Activated naive CD8-positive, alpha-beta T cell treated with anti-CD3 and anti-CD28 coated beads, Interleukin-2, amount 50 U/mL, for 24 hours (primary cell): Measurements from ENCODE around the gene KCNMB3.
"Not testable (repeated sequence)": the region's sequence is repeated elsewhere in the genome, so short reads cannot be mapped to it uniquely, and the experiment has no call there.

ENCODE experiments used
- ATAC-seq: fragments of 150-1000 bp; cut with Tn5 transposase; one replicate; pipeline ENCODE4 v1.10.0; 2021
- DNase-seq: peaks from one replicate; pipeline ENCODE4 v3.0.0; 2021
- H3K27ac Mint-ChIP-seq: one replicate; pipeline ENCODE4 v1.8.0; 2021; ENCODE audit warnings: mild to moderate bottlenecking, mixed read lengths
- H3K27me3 Mint-ChIP-seq: one replicate; pipeline ENCODE4 v1.8.0; 2021; ENCODE audit warnings: mixed read lengths
- H3K36me3 Mint-ChIP-seq: one replicate; pipeline ENCODE4 v1.8.0; 2021; ENCODE audit warnings: low read depth, mixed read lengths
- H3K4me1 Mint-ChIP-seq: one replicate; pipeline ENCODE4 v1.8.0; 2021; ENCODE audit warnings: mixed read lengths
- H3K4me3 Mint-ChIP-seq: one replicate; pipeline ENCODE4 v1.8.0; 2021; ENCODE audit warnings: mild to moderate bottlenecking, moderate library complexity, mixed read lengths
- H3K9me3 Mint-ChIP-seq: one replicate; pipeline ENCODE4 v1.8.0; 2021; ENCODE audit warnings: mixed read lengths

KCNMB3 gene

DNA sequence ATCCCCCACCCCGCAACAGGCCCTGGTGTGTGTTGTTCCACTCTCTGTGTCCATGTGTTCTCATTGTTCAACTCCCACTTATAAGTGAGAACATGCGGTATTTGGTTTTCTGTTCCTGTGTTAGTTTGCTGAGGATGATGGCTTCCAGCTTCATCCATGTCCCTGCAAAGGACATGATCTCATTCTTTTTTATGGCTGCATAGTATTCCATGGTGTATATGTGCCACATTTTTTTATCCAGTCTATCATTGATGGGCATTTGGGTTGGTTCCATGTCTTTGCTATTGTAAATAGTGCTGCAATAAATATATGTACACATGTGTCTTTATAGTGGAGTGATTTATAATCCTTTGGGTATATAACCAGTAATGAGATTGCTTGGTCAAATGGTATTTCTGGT, 23.5 kb upstream of the KCNMB3 start:
- DNase-seq, H3K27ac Mint-ChIP-seq, H3K27me3 Mint-ChIP-seq, H3K9me3 Mint-ChIP-seq, H3K4me1 Mint-ChIP-seq, H3K36me3 Mint-ChIP-seq, ATAC-seq, H3K4me3 Mint-ChIP-seq: not testable (repeated sequence)

DNA sequence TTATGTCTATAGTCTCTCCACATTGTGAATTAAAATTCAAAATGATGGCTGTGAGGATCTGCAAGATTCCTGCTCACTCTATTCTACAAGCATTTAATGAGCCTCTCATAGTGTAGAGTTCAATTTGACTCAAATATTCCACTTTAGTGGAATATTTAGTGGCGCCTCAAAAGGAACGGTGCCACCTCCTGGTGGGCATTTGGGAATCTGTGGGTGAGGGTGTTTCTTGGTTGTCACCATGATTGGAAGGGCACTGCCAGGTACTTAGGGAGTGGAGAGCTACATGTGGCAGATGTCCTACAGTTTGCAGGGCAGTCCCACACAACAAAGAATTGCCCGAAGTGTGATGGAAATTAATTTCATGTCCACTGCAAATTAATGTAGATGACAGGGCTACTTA, 21.5 kb upstream of the KCNMB3 start:
- no peak overlapping the region for H3K4me3 Mint-ChIP-seq
- ATAC-seq (no peak), DNase-seq (no peak)
- H3K27me3 Mint-ChIP-seq, result no peaks in the 10 kb centered on the region
- H3K27ac Mint-ChIP-seq, result peak overlapping the region; percentile 15
- no peaks in the 10 kb centered on the region for H3K36me3 Mint-ChIP-seq
- H3K9me3 Mint-ChIP-seq, result no peaks in the 10 kb centered on the region
- H3K4me1 Mint-ChIP-seq, result no peaks in the 10 kb centered on the region

- no peak overlapping the region for H3K4me3 Mint-ChIP-seq
- no peaks in the 10 kb centered on the region for H3K36me3 Mint-ChIP-seq
- H3K4me1 Mint-ChIP-seq, result peaks cover 6% of the 10 kb centered on the region
- no peaks in the 10 kb centered on the region for H3K9me3 Mint-ChIP-seq
- DNase-seq, result no peak
- H3K27me3 Mint-ChIP-seq, result peaks cover 1% of the 10 kb centered on the region
- ATAC-seq, result no peak
- H3K27ac Mint-ChIP-seq, result no peak overlapping the region
Measured at GRCh38 chr3:179269152-179269707, 18.3 kb upstream of the KCNMB3 start.

GRCh38 chr3:179268400-179269051, 17.6 kb upstream of the KCNMB3 start:
- Mint-ChIP-seq H3K27me3 (peaks cover 1% of the 10 kb centered on the region), H3K4me1 (peaks cover 6% of the 10 kb centered on the region), H3K27ac (no peak overlapping the region), H3K4me3 (no peak overlapping the region), H3K9me3 (no peaks in the 10 kb centered on the region), H3K36me3 (no peaks in the 10 kb centered on the region)
- ATAC-seq (no peak), DNase-seq (no peak)

GRCh38 chr3:179266701-179267211, 15.8 kb upstream of the KCNMB3 start:
- peaks cover 12% of the 10 kb centered on the region for H3K4me1 Mint-ChIP-seq
- no peaks in the 10 kb centered on the region for H3K9me3 Mint-ChIP-seq
- H3K27ac Mint-ChIP-seq, result no peak overlapping the region
- no peak overlapping the region for H3K4me3 Mint-ChIP-seq
- no peak for DNase-seq
- H3K27me3 Mint-ChIP-seq, result peaks cover 1% of the 10 kb centered on the region
- no peaks in the 10 kb centered on the region for H3K36me3 Mint-ChIP-seq
- ATAC-seq, result no peak

DNA sequence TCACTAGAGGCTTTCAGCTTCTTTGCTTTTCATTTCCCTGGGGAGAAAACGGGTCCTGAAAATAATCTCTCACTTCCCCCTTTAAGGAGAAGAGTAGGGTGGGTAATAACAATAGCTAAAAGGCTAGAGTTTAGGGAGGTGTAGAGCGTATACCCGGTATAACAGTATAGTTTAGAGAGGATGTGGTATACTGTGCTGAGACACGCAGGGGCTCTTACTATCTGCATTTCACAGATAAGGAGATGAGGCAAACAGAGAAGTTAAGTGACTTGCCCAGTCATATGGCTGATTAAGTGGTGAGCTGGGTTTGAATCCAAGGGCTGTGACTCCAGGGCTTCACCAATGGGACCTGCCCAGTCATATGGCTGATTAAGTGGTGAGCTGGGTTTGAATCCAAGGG, 15.0 kb upstream of the KCNMB3 start:
- Mint-ChIP-seq H3K4me1 (peaks cover 17% of the 10 kb centered on the region), H3K36me3 (no peaks in the 10 kb centered on the region), H3K27ac (no peak overlapping the region), H3K9me3 (no peaks in the 10 kb centered on the region), H3K4me3 (no peak overlapping the region), H3K27me3 (peaks cover 1% of the 10 kb centered on the region)
- ATAC-seq, result peak; percentile 32
- DNase-seq, result no peak

DNA sequence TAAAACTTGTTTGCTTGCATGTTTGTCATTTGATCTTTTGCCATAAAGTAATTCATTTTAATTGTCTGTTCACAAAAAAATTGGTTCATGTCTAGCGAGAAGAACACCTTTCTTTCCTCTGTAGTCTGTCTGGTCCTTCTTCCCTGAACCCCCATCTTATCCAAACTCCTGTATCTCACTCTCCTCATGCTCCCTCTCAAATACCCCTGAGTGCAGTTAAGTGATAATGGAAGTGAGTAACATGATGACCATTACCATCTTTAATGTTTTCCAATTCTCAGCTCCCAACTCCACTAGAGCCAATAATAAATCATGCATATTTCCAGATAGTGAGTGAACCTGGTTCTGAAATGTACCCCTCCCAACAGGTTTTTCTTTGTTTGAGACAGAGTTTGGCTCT, 14.2 kb upstream of the KCNMB3 start:
- H3K27ac Mint-ChIP-seq, result no peak overlapping the region

DNA sequence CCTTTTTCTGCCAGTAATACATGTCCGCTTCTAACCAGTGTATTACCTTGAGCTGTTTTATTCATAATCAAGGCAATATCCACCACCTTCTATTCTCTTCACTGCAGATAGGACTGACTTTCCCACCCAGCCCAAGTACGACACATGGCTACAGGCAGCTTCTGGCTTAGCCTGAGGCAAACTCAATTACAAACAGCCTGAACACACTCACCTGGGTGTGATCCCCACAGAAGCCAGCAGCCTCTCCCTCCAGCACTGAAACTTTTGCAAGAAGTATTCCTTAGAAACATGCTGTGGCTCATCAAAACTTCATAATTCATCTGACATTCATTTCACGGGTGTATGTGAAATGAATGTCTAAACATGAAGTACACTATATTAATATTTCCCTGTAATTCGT, 13.5 kb upstream of the KCNMB3 start:
- no peak for ATAC-seq
- peaks cover 4% of the 10 kb centered on the region for H3K9me3 Mint-ChIP-seq
- no peak for DNase-seq
- no peak overlapping the region for H3K27ac Mint-ChIP-seq
- H3K4me3 Mint-ChIP-seq, result no peak overlapping the region
- peaks cover 1% of the 10 kb centered on the region for H3K27me3 Mint-ChIP-seq
- H3K36me3 Mint-ChIP-seq, result no peaks in the 10 kb centered on the region
- H3K4me1 Mint-ChIP-seq, result peaks cover 29% of the 10 kb centered on the region

More for the DNA sequence above, 14.2 kb upstream of the KCNMB3 start:
- H3K4me1 Mint-ChIP-seq, result peaks cover 25% of the 10 kb centered on the region
- ATAC-seq, result no peak
- H3K9me3 Mint-ChIP-seq, result peaks cover 4% of the 10 kb centered on the region
- H3K36me3 Mint-ChIP-seq, result no peaks in the 10 kb centered on the region
- DNase-seq, result no peak
- no peak overlapping the region for H3K4me3 Mint-ChIP-seq
- peaks cover 1% of the 10 kb centered on the region for H3K27me3 Mint-ChIP-seq

- ATAC-seq, result no peak
- H3K9me3 Mint-ChIP-seq, result peaks cover 4% of the 10 kb centered on the region
- no peaks in the 10 kb centered on the region for H3K36me3 Mint-ChIP-seq
- DNase-seq, result no peak
- peaks cover 1% of the 10 kb centered on the region for H3K27me3 Mint-ChIP-seq
- peaks cover 29% of the 10 kb centered on the region for H3K4me1 Mint-ChIP-seq
- H3K27ac Mint-ChIP-seq, result no peak overlapping the region
- no peak overlapping the region for H3K4me3 Mint-ChIP-seq
Measured at GRCh38 chr3:179263134-179263533, 12.2 kb upstream of the KCNMB3 start.

DNA sequence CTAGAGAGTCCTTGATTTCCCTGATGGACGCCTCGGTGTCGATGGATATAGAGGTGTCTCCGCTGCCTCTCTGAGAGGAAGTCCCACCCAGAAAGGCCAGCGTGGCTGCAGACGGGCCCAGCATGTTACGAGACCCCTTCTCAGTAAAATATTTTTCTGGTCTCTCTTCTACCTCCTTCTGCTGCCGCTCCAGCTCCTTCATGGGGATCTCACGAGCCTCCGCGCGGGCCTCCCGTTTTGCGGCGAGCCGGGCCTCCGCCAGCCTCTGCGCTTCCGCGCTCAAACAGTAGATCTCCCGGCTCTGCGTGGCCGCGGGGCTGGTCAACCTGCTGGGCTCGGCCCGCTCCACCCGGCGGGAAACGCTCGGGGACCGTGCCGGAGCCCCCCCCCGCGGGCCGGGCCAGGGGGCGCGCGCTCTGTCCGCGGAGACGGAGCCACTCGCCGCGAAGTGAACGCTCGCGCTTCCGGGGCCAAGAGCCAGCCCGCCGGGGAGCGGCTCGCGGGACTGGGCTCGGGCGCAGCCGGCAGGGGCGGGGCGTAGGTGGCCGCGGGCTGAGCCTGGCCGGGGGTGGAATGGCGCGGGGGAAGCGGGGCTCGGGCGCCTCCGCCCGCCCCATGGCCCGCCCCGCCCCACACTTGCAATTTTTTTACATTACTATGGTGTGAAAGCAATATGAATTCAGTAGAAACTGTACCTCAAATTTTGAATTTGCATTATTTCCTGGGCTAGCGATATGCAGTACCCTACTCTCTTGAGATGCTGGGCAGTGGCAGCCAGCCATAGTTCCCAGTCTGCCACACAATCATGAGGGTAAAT, 10.2 kb upstream of the KCNMB3 start:
- Mint-ChIP-seq H3K4me3 (peak overlapping the region; percentile 76), H3K36me3 (no peaks in the 10 kb centered on the region), H3K9me3 (peaks cover 4% of the 10 kb centered on the region), H3K27me3 (no peaks in the 10 kb centered on the region), H3K27ac (no peak overlapping the region), H3K4me1 (peaks cover 27% of the 10 kb centered on the region)
- DNase-seq, result peak; percentile 66
- ATAC-seq, result peak; percentile 86

GRCh38 chr3:179259959-179260756, 9.2 kb upstream of the KCNMB3 start:
- not testable (repeated sequence) for H3K36me3 Mint-ChIP-seq, DNase-seq, H3K27ac Mint-ChIP-seq, H3K9me3 Mint-ChIP-seq, H3K27me3 Mint-ChIP-seq
- peak; percentile 70 for ATAC-seq
- Mint-ChIP-seq H3K4me1 (peaks cover 22% of the 10 kb centered on the region), H3K4me3 (peak overlapping the region; percentile 61)

GRCh38 chr3:179258820-179259219, 7.9 kb upstream of the KCNMB3 start:
- Mint-ChIP-seq H3K27ac (no peak overlapping the region), H3K9me3 (peaks cover 4% of the 10 kb centered on the region), H3K4me1 (peaks cover 22% of the 10 kb centered on the region), H3K4me3 (no peak overlapping the region), H3K27me3 (no peaks in the 10 kb centered on the region), H3K36me3 (no peaks in the 10 kb centered on the region)
- no peak for DNase-seq
- no peak for ATAC-seq

DNA sequence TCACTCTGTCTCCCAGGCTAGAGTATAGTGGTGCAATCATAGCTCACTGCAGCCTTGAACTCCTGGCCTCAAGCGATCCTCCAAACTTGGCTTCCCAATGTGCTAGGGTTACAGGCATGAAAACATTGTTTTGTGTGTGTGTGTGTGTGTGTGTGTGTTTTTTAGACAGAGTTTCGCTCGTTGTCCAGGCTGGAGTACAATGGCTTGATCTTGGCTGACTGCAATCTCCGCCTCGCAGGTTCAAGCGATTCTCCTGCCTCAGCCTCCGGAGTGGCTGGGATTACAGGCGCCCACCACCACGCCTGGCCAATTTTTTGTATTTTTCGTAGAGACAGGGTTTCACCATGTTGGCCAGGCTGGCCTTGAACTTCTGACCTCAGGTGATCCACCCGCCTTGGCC, 6.8 kb upstream of the KCNMB3 start:
- not testable (repeated sequence) for H3K9me3 Mint-ChIP-seq, H3K4me3 Mint-ChIP-seq, H3K36me3 Mint-ChIP-seq, H3K27ac Mint-ChIP-seq, H3K27me3 Mint-ChIP-seq, DNase-seq, ATAC-seq
- peaks cover 22% of the 10 kb centered on the region for H3K4me1 Mint-ChIP-seq

- Mint-ChIP-seq H3K9me3 (peaks cover 4% of the 10 kb centered on the region), H3K4me3 (no peak overlapping the region), H3K27ac (no peak overlapping the region), H3K27me3 (no peaks in the 10 kb centered on the region), H3K4me1 (peaks cover 17% of the 10 kb centered on the region), H3K36me3 (no peaks in the 10 kb centered on the region)
- no peak for ATAC-seq
- no peak for DNase-seq
Measured at GRCh38 chr3:179256813-179257212, 5.9 kb upstream of the KCNMB3 start.
